BE2C (cell line): ENCODE data around the gene TMEM154.

Experiments
- DNase-seq: peaks from one replicate; pipeline ENCODE4 v3.0.0-alpha.2; 2020
- H3K27me3 ChIP-seq: fragments of 250-450 bp; sonication (Bioruptor Pico); 2 replicates; pipeline ENCODE4 v1.5.1; 2020; ENCODE audit warnings: mild to moderate bottlenecking
- H3K36me3 ChIP-seq: fragments of 250-450 bp; sonication (Bioruptor Pico); 2 replicates; pipeline ENCODE4 v1.5.1; 2020; ENCODE audit warnings: mild to moderate bottlenecking
- H3K4me1 ChIP-seq: fragments of 250-450 bp; sonication (Bioruptor Pico); 2 replicates; pipeline ENCODE4 v1.5.1; 2020
- H3K4me3 ChIP-seq: 2 replicates; pipeline ENCODE4 v1.5.1; 2011; ENCODE audit warnings: low read depth, low read length
- H3K9me3 ChIP-seq: fragments of 250-450 bp; sonication (Bioruptor Pico); 2 replicates; pipeline ENCODE4 v1.5.1; 2020
- CTCF ChIP-seq: IDR thresholded peaks from 2 replicates; pipeline ENCODE4 v1.5.1; 2012; ENCODE audit warnings: mild to moderate bottlenecking, low read depth, low read length

The TMEM154 gene

DNA sequence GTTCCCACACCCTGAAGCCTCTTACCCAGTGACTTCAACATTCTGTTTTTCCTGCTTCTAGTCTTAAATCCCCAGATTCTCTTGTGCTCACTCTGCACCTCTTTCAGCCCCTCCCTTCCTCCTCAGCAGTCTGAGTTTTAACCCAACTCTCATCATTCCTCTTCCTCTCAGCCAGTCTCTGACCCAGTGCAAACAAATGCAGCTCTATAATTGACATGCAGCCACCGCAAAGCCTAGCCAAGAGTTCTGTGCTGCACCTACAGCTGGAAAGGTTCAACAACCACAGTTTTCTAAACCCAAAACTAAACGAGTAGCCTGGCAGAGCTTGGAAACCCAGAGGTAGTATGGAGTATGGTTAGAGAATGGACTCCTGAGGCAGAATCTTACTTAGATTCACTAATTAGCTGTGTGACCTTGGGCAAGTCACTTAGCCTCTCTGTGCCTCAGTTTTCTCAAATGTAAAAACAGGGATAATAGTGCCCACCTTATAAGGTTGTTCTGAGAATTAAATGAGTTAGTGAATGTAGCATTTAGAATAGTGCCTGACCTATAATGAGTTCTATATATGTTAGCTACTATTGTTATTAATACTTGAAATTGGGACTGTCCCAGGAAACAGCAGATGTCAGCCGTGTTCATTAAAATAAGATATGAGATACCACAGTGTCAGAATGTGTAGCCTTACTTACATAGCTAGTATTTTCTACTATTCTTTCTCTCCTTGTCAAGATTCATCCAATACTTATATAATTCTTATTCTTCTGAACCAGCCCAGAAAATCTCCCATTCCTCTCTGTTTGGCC, 3.5 kb downstream of the TMEM154 start:
- Histone ChIP-seq H3K27me3 (no peaks in the 10 kb centered on the region), H3K4me3 (no peak overlapping the region), H3K9me3 (no peaks in the 10 kb centered on the region), H3K36me3 (no peaks in the 10 kb centered on the region), H3K4me1 (peaks cover 3% of the 10 kb centered on the region; the same call in 1 of the 2 replicates)
- no peak for TF ChIP-seq CTCF
- DNase-seq = no peak

DNA sequence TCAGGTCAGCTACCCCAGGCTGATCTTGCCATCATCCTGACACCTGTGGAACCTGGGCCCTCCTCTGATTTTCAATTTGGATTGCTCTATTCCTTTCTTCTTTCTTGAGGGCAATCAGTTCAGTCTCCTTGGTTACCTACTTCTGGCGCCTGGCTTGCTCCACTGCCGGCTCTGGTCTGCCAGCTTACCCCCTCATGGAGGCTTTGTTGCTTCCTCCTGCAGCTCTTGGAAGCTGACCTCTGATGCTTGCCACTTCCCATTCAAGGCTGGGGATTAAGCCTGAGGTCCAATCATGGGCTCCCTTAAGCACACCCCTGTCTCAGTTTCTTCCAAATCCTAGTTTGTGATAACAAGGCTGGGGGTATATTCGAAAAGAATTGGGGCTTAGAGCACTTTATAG, 5.4 kb downstream of the TMEM154 start:
- no peaks in the 10 kb centered on the region for H3K36me3 ChIP-seq
- H3K27me3 ChIP-seq = no peaks in the 10 kb centered on the region
- no peak for DNase-seq
- no peaks in the 10 kb centered on the region for H3K9me3 ChIP-seq
- no peaks in the 10 kb centered on the region for H3K4me1 ChIP-seq
- no peak overlapping the region for H3K4me3 ChIP-seq
- TF ChIP-seq CTCF = no peak

GRCh38 chr4:152673489-152673888, 6.3 kb downstream of the TMEM154 start:
- TF ChIP-seq CTCF = no peak
- H3K27me3 ChIP-seq = no peaks in the 10 kb centered on the region
- no peaks in the 10 kb centered on the region; the same call in 1 of the 2 replicates for H3K4me1 ChIP-seq
- H3K9me3 ChIP-seq = no peaks in the 10 kb centered on the region
- no peak for DNase-seq
- no peaks in the 10 kb centered on the region for H3K36me3 ChIP-seq
- H3K4me3 ChIP-seq = no peak overlapping the region

- no peaks in the 10 kb centered on the region for H3K36me3 ChIP-seq
- no peak for TF ChIP-seq CTCF
- DNase-seq = no peak
- no peaks in the 10 kb centered on the region for H3K27me3 ChIP-seq
- no peaks in the 10 kb centered on the region for H3K9me3 ChIP-seq
- no peaks in the 10 kb centered on the region; the same call in 1 of the 2 replicates for H3K4me1 ChIP-seq
- no peak overlapping the region for H3K4me3 ChIP-seq
These were observed 7.3 kb downstream of the TMEM154 start for GRCh38 chr4:152672206-152673092.

- Histone ChIP-seq H3K4me1 (no peaks in the 10 kb centered on the region; the same call in 1 of the 2 replicates), H3K9me3 (no peaks in the 10 kb centered on the region), H3K36me3 (no peaks in the 10 kb centered on the region), H3K27me3 (no peaks in the 10 kb centered on the region), H3K4me3 (no peak overlapping the region)
- DNase-seq = no peak
- no peak for TF ChIP-seq CTCF
These were observed 11.3 kb downstream of the TMEM154 start for GRCh38 chr4:152668338-152668964.
